Neural progenitor cell (in vitro differentiated cells): ENCODE results near the gene TIAM2. TPM values are rescaled to one million over a fixed set of nuclear protein-coding genes. Genes with fewer than 3 reads are reported as not detected.

Source experiments
- DNase-seq: peaks from one replicate; pipeline ENCODE4 v3.0.0-alpha.2; 2016; ENCODE audit warnings: low spot score
- H2AFZ ChIP-seq: fragments of 200-600 bp; sonication (generic); replicated peaks from 2 replicates; pipeline ENCODE4 v1.6.1; 2016; ENCODE audit warnings: antibody characterized with exemption
- H3F3A ChIP-seq: fragments of 200-600 bp; sonication (generic); 2 replicates; pipeline ENCODE4 v1.6.1; 2016; ENCODE audit warnings: antibody characterized with exemption, low read depth
- H3K27ac ChIP-seq: fragments of 200-600 bp; sonication (generic); 2 replicates; pipeline ENCODE4 v1.5.1; 2016; ENCODE audit warnings: mild to moderate bottlenecking
- H3K27me3 ChIP-seq: fragments of 200-600 bp; sonication (generic); 2 replicates; pipeline ENCODE4 v1.6.1; 2016; ENCODE audit warnings: mild to moderate bottlenecking, moderate library complexity
- H3K36me3 ChIP-seq: fragments of 200-600 bp; sonication (generic); 2 replicates; pipeline ENCODE4 v1.5.1; 2016
- H3K4me1 ChIP-seq: fragments of 200-600 bp; sonication (generic); 2 replicates; pipeline ENCODE4 v1.6.1; 2016; ENCODE audit warnings: mixed run types
- H3K4me2 ChIP-seq: fragments of 200-600 bp; sonication (generic); 2 replicates; pipeline ENCODE4 v1.6.1; 2016
- H3K4me3 ChIP-seq: fragments of 200-600 bp; sonication (generic); 2 replicates; pipeline ENCODE4 v1.5.1; 2016
- H3K79me2 ChIP-seq: fragments of 200-600 bp; sonication (generic); 2 replicates; pipeline ENCODE4 v1.6.1; 2016; ENCODE audit warnings: low read depth
- H3K9ac ChIP-seq: fragments of 200-600 bp; sonication (generic); 2 replicates; pipeline ENCODE4 v1.6.1; 2016
- H3K9me3 ChIP-seq: fragments of 200-600 bp; sonication (generic); 2 replicates; pipeline ENCODE4 v1.5.1; 2016; ENCODE audit warnings: low read depth
- H4K20me1 ChIP-seq: fragments of 200-600 bp; sonication (generic); 2 replicates; pipeline ENCODE4 v1.6.1; 2016; ENCODE audit warnings: low read depth
- H3K27ac Mint-ChIP-seq: 3 replicates; pipeline ENCODE4 v1.8.0; 2021; ENCODE audit warnings: mixed read lengths
- H3K27me3 Mint-ChIP-seq: 2 replicates; pipeline ENCODE4 v1.8.0; 2022; ENCODE audit warnings: low read depth, mild to moderate bottlenecking, inconsistent platforms, moderate library complexity, mixed read lengths; ENCODE audit not compliant: insufficient read depth
- H3K36me3 Mint-ChIP-seq: 3 replicates; pipeline ENCODE4 v1.8.0; 2021; ENCODE audit warnings: mixed read lengths
- H3K4me1 Mint-ChIP-seq: 3 replicates; pipeline ENCODE4 v1.8.0; 2021; ENCODE audit warnings: mixed read lengths
- H3K4me3 Mint-ChIP-seq: 3 replicates; pipeline ENCODE4 v1.8.0; 2021; ENCODE audit warnings: mild to moderate bottlenecking, moderate library complexity, mixed read lengths
- H3K9me3 Mint-ChIP-seq: 3 replicates; pipeline ENCODE4 v1.8.0; 2020; ENCODE audit warnings: mixed read lengths
- EZH2 ChIP-seq: fragments of 200-600 bp; sonication (generic); IDR thresholded peaks from 2 replicates; pipeline ENCODE4 v1.6.1; 2017; ENCODE audit warnings: antibody characterized with exemption, mild to moderate bottlenecking, moderate library complexity
- EZH2phosphoT487 ChIP-seq: fragments of 200-600 bp; sonication (generic); IDR thresholded peaks from 2 replicates; pipeline ENCODE4 v1.6.1; 2017; ENCODE audit warnings: antibody characterized with exemption
- total RNA-seq: library from RNA; depleted of rRNA; stranded (reverse); fragments of >200 nt; gene quantifications from 2 replicates; pipeline ENCODE4 v1.2.3, GENCODE V29; 2015; ENCODE audit warnings: low replicate concordance
- TF ChIP-seq, protein P1 (sequence below): fragments of 200-600 bp; sonication (generic); IDR thresholded peaks from 2 replicates; pipeline ENCODE4 v1.5.1; 2017; ENCODE audit warnings: antibody characterized with exemption, mild to moderate bottlenecking

The TIAM2 gene
- total RNA-seq, 1 donor from 2014 or later, result 22.8 TPM

DNA sequence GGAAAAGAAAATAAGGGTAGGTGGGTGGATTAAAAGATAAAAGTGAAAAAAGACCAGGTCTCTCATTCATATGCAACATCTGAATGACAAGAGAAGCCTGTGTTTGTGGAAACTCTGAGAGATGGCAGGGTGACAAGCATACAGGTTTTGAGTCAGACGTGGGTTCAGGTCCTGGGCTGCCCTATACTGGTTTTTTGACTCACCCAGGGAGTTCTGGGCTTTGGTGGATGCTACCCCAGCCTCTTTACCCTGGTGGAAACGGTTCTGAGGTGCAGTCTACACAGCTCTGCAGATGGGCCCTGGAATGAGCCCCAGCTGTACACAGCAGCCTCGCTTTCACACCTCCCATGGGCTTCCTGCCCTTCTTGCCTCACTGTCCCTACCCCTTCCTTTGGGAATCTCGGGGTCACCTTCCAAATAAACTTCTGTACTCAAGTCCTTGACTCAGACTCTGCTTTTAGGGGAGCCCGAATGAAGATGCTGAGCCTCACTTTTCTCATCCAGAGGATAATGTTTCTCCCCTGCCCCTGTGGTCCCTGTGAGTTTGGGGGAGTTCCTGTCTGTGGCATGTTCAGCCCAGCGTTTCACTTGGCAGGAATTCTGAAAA is 191.0 kb downstream of the TIAM2 start:
- Histone ChIP-seq H3K4me2 (no peak overlapping the region), H3K36me3 (no peaks in the 10 kb centered on the region), H3K4me3 (no peak overlapping the region), H3K4me1 (peaks cover 4% of the 10 kb centered on the region), H4K20me1 (no peaks in the 10 kb centered on the region), H3K79me2 (no peaks in the 10 kb centered on the region), H3F3A (no peaks in the 10 kb centered on the region), H3K9me3 (no peaks in the 10 kb centered on the region), H3K27ac (no peak overlapping the region), H3K9ac (no peak overlapping the region), H3K27me3 (no peaks in the 10 kb centered on the region), H2AFZ (peak overlapping the region; percentile 45)
- peak overlapping the region; percentile 73 for H3K27ac Mint-ChIP-seq
- H3K36me3 Mint-ChIP-seq, result peaks cover 6% of the 10 kb centered on the region
- DNase-seq, result no peak
- peaks cover 3% of the 10 kb centered on the region for H3K27me3 Mint-ChIP-seq
- no peaks in the 10 kb centered on the region for H3K9me3 Mint-ChIP-seq
- H3K4me3 Mint-ChIP-seq, result peak overlapping the region; percentile 26
- TF ChIP-seq, protein P1, sequence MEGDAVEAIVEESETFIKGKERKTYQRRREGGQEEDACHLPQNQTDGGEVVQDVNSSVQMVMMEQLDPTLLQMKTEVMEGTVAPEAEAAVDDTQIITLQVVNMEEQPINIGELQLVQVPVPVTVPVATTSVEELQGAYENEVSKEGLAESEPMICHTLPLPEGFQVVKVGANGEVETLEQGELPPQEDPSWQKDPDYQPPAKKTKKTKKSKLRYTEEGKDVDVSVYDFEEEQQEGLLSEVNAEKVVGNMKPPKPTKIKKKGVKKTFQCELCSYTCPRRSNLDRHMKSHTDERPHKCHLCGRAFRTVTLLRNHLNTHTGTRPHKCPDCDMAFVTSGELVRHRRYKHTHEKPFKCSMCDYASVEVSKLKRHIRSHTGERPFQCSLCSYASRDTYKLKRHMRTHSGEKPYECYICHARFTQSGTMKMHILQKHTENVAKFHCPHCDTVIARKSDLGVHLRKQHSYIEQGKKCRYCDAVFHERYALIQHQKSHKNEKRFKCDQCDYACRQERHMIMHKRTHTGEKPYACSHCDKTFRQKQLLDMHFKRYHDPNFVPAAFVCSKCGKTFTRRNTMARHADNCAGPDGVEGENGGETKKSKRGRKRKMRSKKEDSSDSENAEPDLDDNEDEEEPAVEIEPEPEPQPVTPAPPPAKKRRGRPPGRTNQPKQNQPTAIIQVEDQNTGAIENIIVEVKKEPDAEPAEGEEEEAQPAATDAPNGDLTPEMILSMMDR, result no peak
- TF ChIP-seq EZH2phosphoT487 (no peak), EZH2 (no peak)
- H3K4me1 Mint-ChIP-seq, result peaks cover 45% of the 10 kb centered on the region

DNA sequence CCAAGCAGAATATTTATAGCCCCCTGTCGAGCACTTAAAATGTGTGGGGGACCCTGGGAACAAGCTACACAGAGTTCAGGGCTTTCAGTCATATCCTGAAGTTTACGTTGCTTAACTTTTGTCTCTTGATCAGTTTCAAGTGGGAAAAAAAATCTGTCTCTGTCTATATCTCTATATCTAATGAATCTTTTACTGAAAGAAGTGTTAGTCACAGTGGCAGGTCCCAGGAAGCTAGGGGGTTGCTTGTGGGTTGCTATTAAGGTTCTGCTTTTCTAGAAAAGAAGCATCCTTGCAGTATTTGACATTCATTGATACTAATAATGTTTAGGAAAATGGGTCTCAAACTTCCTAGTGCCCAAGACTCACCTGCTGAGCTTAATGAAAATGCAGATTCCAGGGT is 192.0 kb downstream of the TIAM2 start:
- H3K27ac ChIP-seq, result no peak overlapping the region
- peaks cover 37% of the 10 kb centered on the region for H3K4me1 Mint-ChIP-seq

DNA sequence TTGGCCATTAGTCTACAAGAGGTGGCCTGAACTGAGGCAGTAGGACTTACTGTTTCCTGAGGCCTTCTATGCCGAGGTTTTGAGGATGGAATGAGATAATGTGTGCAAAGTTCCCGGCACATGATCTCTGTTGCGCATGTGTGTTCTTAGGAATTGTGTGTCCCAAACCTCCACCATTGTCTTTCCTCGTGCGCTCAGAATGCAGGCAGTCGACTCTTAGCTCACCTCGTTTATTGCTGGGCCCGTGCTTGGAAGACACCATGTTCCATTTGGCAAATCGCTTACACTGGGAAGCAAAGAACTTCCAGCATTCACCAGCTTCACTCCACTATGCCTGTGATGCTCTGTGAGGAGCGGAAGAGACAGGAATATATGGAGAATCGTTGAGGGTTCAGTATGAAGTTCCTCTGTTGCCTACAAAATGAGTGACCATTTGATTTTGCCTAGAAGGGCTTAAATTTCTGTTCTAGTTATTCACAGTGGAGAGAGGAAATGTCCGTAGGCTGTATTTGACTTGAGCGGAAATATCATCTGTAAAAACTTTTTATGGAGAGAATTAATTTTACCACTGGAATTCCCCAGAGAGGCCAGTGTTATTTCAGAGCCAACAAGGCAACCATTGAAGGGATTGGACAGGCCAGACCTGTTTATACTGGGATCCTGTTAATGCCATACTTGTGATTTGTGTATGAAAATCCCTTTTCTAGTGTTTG is 193.0 kb downstream of the TIAM2 start:
- Histone ChIP-seq H3K4me2 (no peak overlapping the region), H3K9ac (no peak overlapping the region), H3K4me1 (peaks cover 4% of the 10 kb centered on the region), H3K9me3 (no peaks in the 10 kb centered on the region), H4K20me1 (no peaks in the 10 kb centered on the region), H3K36me3 (no peaks in the 10 kb centered on the region), H3K79me2 (no peaks in the 10 kb centered on the region), H3F3A (no peaks in the 10 kb centered on the region), H3K27ac (no peak overlapping the region), H3K27me3 (no peaks in the 10 kb centered on the region), H3K4me3 (no peak overlapping the region), H2AFZ (no peak overlapping the region)
- Mint-ChIP-seq H3K4me3 (no peak overlapping the region), H3K36me3 (peaks cover 6% of the 10 kb centered on the region), H3K9me3 (peaks cover 2% of the 10 kb centered on the region), H3K27ac (no peak overlapping the region), H3K4me1 (peaks cover 26% of the 10 kb centered on the region), H3K27me3 (peaks cover 3% of the 10 kb centered on the region)
- no peak for DNase-seq
- TF ChIP-seq, protein P1, result no peak
- no peak for TF ChIP-seq EZH2phosphoT487
- TF ChIP-seq EZH2, result no peak

More for the DNA sequence above, 192.0 kb downstream of the TIAM2 start:
- Histone ChIP-seq H3K4me1 (peaks cover 4% of the 10 kb centered on the region), H3K27me3 (no peaks in the 10 kb centered on the region), H3K9ac (no peak overlapping the region), H3K9me3 (no peaks in the 10 kb centered on the region), H2AFZ (no peak overlapping the region), H3F3A (no peaks in the 10 kb centered on the region), H3K79me2 (no peaks in the 10 kb centered on the region), H3K4me2 (no peak overlapping the region), H4K20me1 (no peaks in the 10 kb centered on the region), H3K36me3 (no peaks in the 10 kb centered on the region), H3K4me3 (no peak overlapping the region)
- H3K9me3 Mint-ChIP-seq, result peaks cover 2% of the 10 kb centered on the region
- H3K27ac Mint-ChIP-seq, result no peak overlapping the region
- peaks cover 6% of the 10 kb centered on the region for H3K36me3 Mint-ChIP-seq
- no peak overlapping the region for H3K4me3 Mint-ChIP-seq
- DNase-seq, result no peak
- TF ChIP-seq, protein P1, result no peak
- no peak for TF ChIP-seq EZH2
- TF ChIP-seq EZH2phosphoT487, result no peak
- H3K27me3 Mint-ChIP-seq, result peaks cover 3% of the 10 kb centered on the region
